ENCODE measurements around the gene VAMP3.

GRCh38 chr1:7795406-7795805 is 24.3 kb downstream of the VAMP3 start:
- no peak for TF ChIP-seq CTCF (IDR thresholded peaks at IDR 0.05)
- no peak for TF ChIP-seq POLR2A (IDR thresholded peaks at IDR 0.05)
